Activated CD4-positive, alpha-beta memory T cell treated with anti-CD3 and anti-CD28 coated beads, Interleukin-2, amount 10 ng/mL, durations not matched to agents 7 days and 5 days (primary cell): ENCODE results near the gene CACNA1D. TPM values are rescaled to one million over a fixed set of nuclear protein-coding genes. Genes with fewer than 3 reads are reported as not detected.
A peak's percentile ranks its signal among the peaks of the same experiment; 100 is the strongest.

Experiments used
- CTCF ChIA-PET: fragments of 350-600 bp; sonication (Branson Sonifier 250); formaldehyde crosslinking; loops from one replicate; lab custom pipeline; 2021; ENCODE audit warnings: antibody characterized with exemption, inconsistent platforms; lab: Charles Lee
- POLR2A ChIA-PET: fragments of 350-600 bp; sonication (Branson Sonifier 250); formaldehyde crosslinking; loops from one replicate; lab custom pipeline; 2021; ENCODE audit warnings: antibody characterized with exemption; lab: Charles Lee
- DNase-seq: peaks from one replicate; pipeline ENCODE4 v3.0.0-alpha.2; 2020
- H3K27ac Mint-ChIP-seq: one replicate; pipeline ENCODE4 v1.8.0; 2021; ENCODE audit warnings: mild to moderate bottlenecking, mixed read lengths
- H3K27me3 Mint-ChIP-seq: one replicate; pipeline ENCODE4 v1.8.0; 2021; ENCODE audit warnings: mixed read lengths
- H3K36me3 Mint-ChIP-seq: one replicate; pipeline ENCODE4 v1.8.0; 2021; ENCODE audit warnings: low read depth, mixed read lengths
- H3K4me1 Mint-ChIP-seq: one replicate; pipeline ENCODE4 v1.8.0; 2021; ENCODE audit warnings: mixed read lengths
- H3K4me3 Mint-ChIP-seq: one replicate; pipeline ENCODE4 v1.8.0; 2021; ENCODE audit warnings: mild to moderate bottlenecking, mixed read lengths
- H3K9me3 Mint-ChIP-seq: one replicate; pipeline ENCODE4 v1.8.0; 2021; ENCODE audit warnings: mixed read lengths
- total RNA-seq, 2 experiments: library from RNA; stranded (reverse); gene quantifications; one replicate each; pipeline ENCODE4 v1.2.3, GENCODE V29; 2021

The CACNA1D gene
- total RNA-seq, 2 experiments from 2014 or later: 2.5 to 3.2 TPM

GRCh38 chr3:53733446-53733845 is 239.0 kb downstream of the CACNA1D start:
- ChIA-PET CTCF (interaction anchor here (1.2 to 1.6 kb wide), 2 partner anchors 9 to 23 kb away, joined by 4 to 5 read pairs; no protein-coding TSS in a partner anchor), POLR2A (interaction anchor here (2.0 kb wide), 1 partner anchor 158 kb away, joined by 6 read pairs; the partner anchor contains the start of gene SELENOK)
- DNase-seq: no peak
- H3K27ac Mint-ChIP-seq: no peak overlapping the region
- H3K36me3 Mint-ChIP-seq: no peaks in the 10 kb centered on the region
- H3K9me3 Mint-ChIP-seq: no peaks in the 10 kb centered on the region
- H3K27me3 Mint-ChIP-seq: peaks cover 22% of the 10 kb centered on the region
- no peak overlapping the region for H3K4me3 Mint-ChIP-seq
- H3K4me1 Mint-ChIP-seq: peaks cover 36% of the 10 kb centered on the region

DNA sequence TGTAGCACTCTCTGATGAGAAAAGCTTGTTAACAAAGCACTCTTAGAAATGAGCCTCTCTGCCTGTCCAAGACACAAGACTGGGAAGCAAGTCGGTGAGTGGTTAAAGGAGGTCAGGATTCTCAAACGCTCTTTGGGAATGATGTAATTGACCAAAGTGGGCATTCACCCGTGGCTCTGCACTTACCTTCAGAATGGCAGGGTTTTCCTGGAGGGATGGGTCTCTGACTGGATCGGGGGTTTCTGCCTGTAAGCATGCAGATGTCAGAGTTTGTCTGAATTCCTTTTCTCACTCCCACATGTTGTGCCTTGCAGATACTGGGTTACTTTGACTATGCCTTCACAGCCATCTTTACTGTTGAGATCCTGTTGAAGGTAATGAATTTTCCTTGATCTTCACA is 245.6 kb downstream of the CACNA1D start:
- Mint-ChIP-seq H3K27me3 (peaks cover 38% of the 10 kb centered on the region), H3K9me3 (no peaks in the 10 kb centered on the region), H3K4me3 (no peak overlapping the region), H3K4me1 (peaks cover 12% of the 10 kb centered on the region), H3K36me3 (peaks cover 5% of the 10 kb centered on the region), H3K27ac (no peak overlapping the region)
- ChIA-PET POLR2A (interaction anchor here (2.2 kb wide), 1 partner anchor 10 kb away, joined by 6 read pairs; no protein-coding TSS in a partner anchor), CTCF (interaction anchor here (1.2 kb wide), 1 partner anchor 30 kb away, joined by 3 read pairs; no protein-coding TSS in a partner anchor)
- no peak for DNase-seq

GRCh38 chr3:53740956-53741355 is 246.5 kb downstream of the CACNA1D start:
- no peak overlapping the region for H3K27ac Mint-ChIP-seq
- H3K4me1 Mint-ChIP-seq: peaks cover 12% of the 10 kb centered on the region
- CTCF ChIA-PET: no interaction called here
- H3K9me3 Mint-ChIP-seq: no peaks in the 10 kb centered on the region
- peaks cover 43% of the 10 kb centered on the region for H3K27me3 Mint-ChIP-seq
- POLR2A ChIA-PET: interaction anchor here (0.7 kb wide), 1 partner anchor 9 kb away, joined by 3 read pairs; no protein-coding TSS in a partner anchor
- no peak overlapping the region for H3K4me3 Mint-ChIP-seq
- peaks cover 8% of the 10 kb centered on the region for H3K36me3 Mint-ChIP-seq
- DNase-seq: no peak

GRCh38 chr3:53744351-53744750 is 249.9 kb downstream of the CACNA1D start:
- ChIA-PET POLR2A (no interaction called here), CTCF (interaction anchor here (0.7 to 2.0 kb wide), 5 partner anchors 10 to 142 kb away, joined by 3 to 10 read pairs (median 3); no protein-coding TSS in a partner anchor)
- peaks cover 27% of the 10 kb centered on the region for H3K4me1 Mint-ChIP-seq
- H3K27ac Mint-ChIP-seq: no peak overlapping the region
- H3K4me3 Mint-ChIP-seq: no peak overlapping the region
- no peaks in the 10 kb centered on the region for H3K9me3 Mint-ChIP-seq
- H3K36me3 Mint-ChIP-seq: peaks cover 12% of the 10 kb centered on the region
- no peak for DNase-seq
- H3K27me3 Mint-ChIP-seq: peaks cover 43% of the 10 kb centered on the region

DNA sequence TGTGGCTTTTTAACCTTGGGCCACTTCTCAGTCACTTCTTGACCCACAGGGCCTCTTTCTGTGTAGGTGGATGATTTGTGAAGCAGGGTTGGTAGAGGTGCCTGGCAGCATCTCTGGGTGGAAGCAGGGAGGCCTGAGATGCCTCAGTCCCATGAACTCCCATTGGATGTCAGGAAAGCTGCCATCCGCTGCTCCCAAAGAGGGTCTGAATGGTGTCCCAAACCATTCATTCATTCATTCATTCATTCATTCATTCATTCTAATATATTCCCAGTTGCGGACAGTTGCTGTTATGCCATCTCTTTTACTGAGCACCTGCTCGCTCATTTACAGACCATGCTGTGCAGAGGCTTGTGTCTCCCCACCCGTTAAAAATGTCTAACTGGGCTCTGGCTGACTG is 253.1 kb downstream of the CACNA1D start:
- CTCF ChIA-PET: interaction anchor here (1.7 kb wide), 1 partner anchor 18 kb away, joined by 3 read pairs; no protein-coding TSS in a partner anchor
- H3K4me1 Mint-ChIP-seq: peaks cover 45% of the 10 kb centered on the region
- no peak overlapping the region for H3K4me3 Mint-ChIP-seq

DNA sequence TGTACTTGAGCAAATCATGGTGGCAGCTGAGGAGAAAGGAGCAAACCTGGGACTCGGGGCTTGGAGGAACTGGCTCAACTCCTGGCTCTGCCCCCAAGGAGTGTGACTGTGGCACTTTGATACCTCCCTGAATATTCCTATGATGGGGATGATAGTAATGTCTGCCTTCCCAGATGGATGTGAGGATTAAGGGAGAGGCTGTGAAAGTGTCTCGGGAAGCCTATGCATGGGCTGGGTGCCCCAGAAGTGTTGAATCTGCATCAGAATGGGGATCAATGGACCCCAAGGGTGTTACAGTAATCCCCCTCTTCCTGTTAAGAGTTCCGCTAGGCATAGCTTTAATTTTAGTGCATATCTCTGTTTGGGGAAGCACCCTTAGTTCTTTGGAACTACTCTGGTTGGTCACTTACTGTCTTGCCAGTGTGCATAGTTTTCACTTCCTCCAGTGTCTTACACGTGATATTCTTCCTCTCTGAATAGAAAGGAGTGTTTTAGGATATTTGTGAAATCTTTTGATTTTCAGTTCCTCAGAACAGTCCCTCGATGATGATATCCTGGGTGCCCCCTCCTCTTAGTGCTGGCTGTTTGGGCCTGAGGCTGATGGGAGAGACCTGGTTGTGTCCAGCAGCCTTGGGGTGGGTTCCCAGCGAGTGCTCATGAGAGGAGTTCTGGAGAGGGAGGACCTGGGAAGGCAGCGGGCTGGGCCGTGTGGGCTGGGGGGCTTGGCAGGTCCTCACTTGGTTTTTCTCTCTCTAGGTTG is 254.3 kb downstream of the CACNA1D start:
- CTCF ChIA-PET: interaction anchor here (1.1 to 1.7 kb wide), 2 partner anchors 19 to 27 kb away, joined by 3 read pairs; no protein-coding TSS in a partner anchor
- H3K36me3 Mint-ChIP-seq: peaks cover 13% of the 10 kb centered on the region
- no peak overlapping the region for H3K27ac Mint-ChIP-seq
- no peak overlapping the region for H3K4me3 Mint-ChIP-seq
- peaks cover 2% of the 10 kb centered on the region for H3K9me3 Mint-ChIP-seq
- H3K27me3 Mint-ChIP-seq: peaks cover 11% of the 10 kb centered on the region
- POLR2A ChIA-PET: no interaction called here
- no peak for DNase-seq
- peaks cover 56% of the 10 kb centered on the region for H3K4me1 Mint-ChIP-seq

More for the DNA sequence above, 253.1 kb downstream of the CACNA1D start:
- H3K9me3 Mint-ChIP-seq: peaks cover under 1% of the 10 kb centered on the region
- H3K27me3 Mint-ChIP-seq: peaks cover 18% of the 10 kb centered on the region
- peaks cover 11% of the 10 kb centered on the region for H3K36me3 Mint-ChIP-seq
- POLR2A ChIA-PET: no interaction called here
- no peak for DNase-seq
- H3K27ac Mint-ChIP-seq: no peak overlapping the region

GRCh38 chr3:53749448-53749847 is 255.0 kb downstream of the CACNA1D start:
- Mint-ChIP-seq H3K27me3 (peaks cover 6% of the 10 kb centered on the region), H3K27ac (peak overlapping the region; percentile 7), H3K4me3 (no peak overlapping the region), H3K4me1 (peaks cover 63% of the 10 kb centered on the region), H3K36me3 (peaks cover 13% of the 10 kb centered on the region), H3K9me3 (peaks cover 2% of the 10 kb centered on the region)
- DNase-seq: no peak
- POLR2A ChIA-PET: interaction anchor here (0.7 to 1.8 kb wide), 3 partner anchors 8 to 20 kb away, joined by 3 to 6 read pairs (median 3); no protein-coding TSS in a partner anchor
- CTCF ChIA-PET: interaction anchor here (1.1 to 1.7 kb wide), 2 partner anchors 20 to 28 kb away, joined by 3 read pairs; no protein-coding TSS in a partner anchor

- ChIA-PET POLR2A (interaction anchor here (0.7 to 2.9 kb wide), 6 partner anchors 9 to 141 kb away, joined by 3 to 11 read pairs (median 4); partner anchors contain the start of gene SELENOK), CTCF (interaction anchor here (0.8 to 1.6 kb wide), 3 partner anchors 9 to 403 kb away, joined by 3 to 6 read pairs (median 3); partner anchors contain the start of gene DCP1A)
- Mint-ChIP-seq H3K27me3 (peaks cover 2% of the 10 kb centered on the region), H3K4me1 (peaks cover 74% of the 10 kb centered on the region), H3K27ac (peak overlapping the region; percentile 73), H3K9me3 (peaks cover 2% of the 10 kb centered on the region), H3K36me3 (peaks cover 16% of the 10 kb centered on the region), H3K4me3 (no peak overlapping the region)
- DNase-seq: peak; percentile 37
These were observed 256.1 kb downstream of the CACNA1D start for GRCh38 chr3:53750253-53751210.

DNA sequence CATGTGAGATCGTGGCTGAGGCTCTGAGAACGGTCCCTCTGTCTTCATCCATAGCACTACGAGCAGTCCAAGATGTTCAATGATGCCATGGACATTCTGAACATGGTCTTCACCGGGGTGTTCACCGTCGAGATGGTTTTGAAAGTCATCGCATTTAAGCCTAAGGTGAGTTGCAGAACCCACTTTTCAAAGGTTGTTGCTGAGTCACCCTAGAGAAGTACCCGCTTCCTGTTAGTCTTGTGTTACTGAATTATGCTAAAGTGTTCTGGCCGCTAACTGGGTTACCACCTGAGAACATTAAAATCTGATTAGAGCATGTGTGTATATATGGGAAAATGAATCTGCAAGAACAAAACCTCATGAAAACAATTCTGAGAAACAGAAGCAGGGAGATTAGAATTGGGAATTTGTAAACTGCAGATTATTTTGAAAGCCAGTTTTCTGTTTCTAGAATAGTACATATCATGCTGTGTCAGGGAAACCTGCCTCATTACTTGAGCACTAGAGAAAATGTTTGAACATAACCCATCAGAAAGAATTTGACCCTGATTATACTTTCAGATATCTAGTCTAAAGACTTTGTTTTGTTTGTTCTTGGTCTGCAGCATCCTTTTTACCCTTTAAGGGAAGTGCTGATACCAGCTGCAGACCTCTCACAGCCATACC is 259.2 kb downstream of the CACNA1D start:
- peaks cover 24% of the 10 kb centered on the region for H3K36me3 Mint-ChIP-seq
- H3K27me3 Mint-ChIP-seq: peaks cover 5% of the 10 kb centered on the region
- peak overlapping the region; percentile 94 for H3K27ac Mint-ChIP-seq
- peaks cover 2% of the 10 kb centered on the region for H3K9me3 Mint-ChIP-seq
- POLR2A ChIA-PET: interaction anchor here (0.8 to 1.3 kb wide), 6 partner anchors 10 to 406 kb away, joined by 3 to 5 read pairs (median 4); partner anchors contain the start of gene DCP1A
- peak overlapping the region; percentile 25 for H3K4me3 Mint-ChIP-seq
- CTCF ChIA-PET: interaction anchor here (0.8 kb wide), 1 partner anchor 9 kb away, joined by 3 read pairs; no protein-coding TSS in a partner anchor
- DNase-seq: peak; percentile 61
- H3K4me1 Mint-ChIP-seq: peaks cover 73% of the 10 kb centered on the region

DNA sequence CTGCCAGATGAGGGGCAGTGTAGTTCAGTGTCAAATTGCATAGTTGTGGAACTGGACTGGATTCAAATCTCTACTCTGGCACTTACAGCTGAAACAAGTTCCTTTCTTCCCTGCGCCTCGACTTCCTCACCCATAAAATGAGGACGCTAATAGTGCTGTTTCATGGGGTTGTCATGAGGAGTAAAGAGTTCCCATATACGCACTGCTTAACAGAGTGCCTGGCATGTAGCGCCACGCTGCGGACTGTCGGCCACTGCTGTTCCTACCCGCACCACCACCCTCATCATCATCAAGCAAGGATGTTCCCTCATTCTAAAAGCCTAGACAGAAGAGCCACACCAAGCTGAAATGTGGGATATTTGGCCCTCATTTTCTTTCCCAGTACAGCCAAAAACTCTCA is 259.9 kb downstream of the CACNA1D start:
- peaks cover 66% of the 10 kb centered on the region for H3K4me1 Mint-ChIP-seq
- H3K27me3 Mint-ChIP-seq: peaks cover 5% of the 10 kb centered on the region
- H3K27ac Mint-ChIP-seq: peak overlapping the region; percentile 94
- H3K36me3 Mint-ChIP-seq: peaks cover 19% of the 10 kb centered on the region
- DNase-seq: no peak
- H3K9me3 Mint-ChIP-seq: peaks cover 2% of the 10 kb centered on the region
- ChIA-PET CTCF (interaction anchor here (0.8 kb wide), 1 partner anchor 10 kb away, joined by 3 read pairs; no protein-coding TSS in a partner anchor), POLR2A (interaction anchor here (0.8 to 1.3 kb wide), 6 partner anchors 10 to 407 kb away, joined by 3 to 5 read pairs (median 4); partner anchors contain the start of gene DCP1A)
- H3K4me3 Mint-ChIP-seq: no peak overlapping the region

DNA sequence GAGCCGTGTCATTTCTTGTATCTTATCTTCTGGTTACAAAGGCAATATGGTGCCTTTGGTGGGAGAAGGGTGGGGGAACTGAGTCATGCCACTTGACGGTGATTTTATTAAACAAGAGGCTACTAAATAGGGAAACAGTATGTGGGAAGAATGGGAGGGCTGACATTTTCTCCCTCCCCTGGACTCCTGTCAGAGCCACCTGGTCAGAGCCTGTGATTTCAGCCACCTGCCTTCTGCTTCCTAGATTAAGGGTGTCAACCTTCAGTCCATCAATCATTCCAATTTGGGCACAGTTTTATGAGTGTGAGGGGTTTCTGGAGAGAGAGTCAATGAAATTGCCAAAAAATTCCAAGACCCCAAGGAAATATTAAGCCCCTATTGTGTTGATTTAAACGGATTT is 264.4 kb downstream of the CACNA1D start:
- H3K4me3 Mint-ChIP-seq: no peak overlapping the region
- ChIA-PET CTCF (no interaction called here), POLR2A (no interaction called here)
- H3K9me3 Mint-ChIP-seq: no peaks in the 10 kb centered on the region
- no peak for DNase-seq
- no peak overlapping the region for H3K27ac Mint-ChIP-seq
- peaks cover 13% of the 10 kb centered on the region for H3K36me3 Mint-ChIP-seq
- peaks cover 8% of the 10 kb centered on the region for H3K27me3 Mint-ChIP-seq
- H3K4me1 Mint-ChIP-seq: peaks cover 23% of the 10 kb centered on the region
